Fibroblast of lung (primary cell): ENCODE measurements around the gene LCNL1.

Experiments used
- CTCF ChIP-seq, 2 donors: IDR thresholded peaks in 1 of 2; conservative IDR thresholded peaks in 1 of 2; 1 replicate in 1 of 2; 2 replicates in 1 of 2; pipeline ENCODE4 v1.5.1; 2011 to 2012; ENCODE audit warnings: low read length in 2 of 2, control low read depth in 1 of 2, inconsistent platforms in 1 of 2, low read depth in 1 of 2, mild to moderate bottlenecking in 1 of 2
- EZH2 ChIP-seq: IDR thresholded peaks from 2 replicates; pipeline ENCODE4 v1.5.1; 2012; ENCODE audit warnings: low read length, control low read depth, mild to moderate bottlenecking; ENCODE audit errors: missing control alignments

- TF ChIP-seq CTCF (conservative IDR thresholded peaks at IDR 0.05 in 1 of 2, IDR thresholded peaks at IDR 0.05 in 1 of 2; ENCODE audit: low read depth in 1 of 2, low read length in 2 of 2) (no peak), EZH2 (no peak)
Observed at GRCh38 chr9:136970361-136970760, 12.4 kb upstream of the LCNL1 start.
